Left hindlimb (tissue), 1 donor: Measurements from ENCODE around the gene PTGDR2.

Experiments used
- DNase-seq: peaks from one replicate; pipeline ENCODE4 v3.0.0-alpha.2; 2018

PTGDR2 gene

DNA sequence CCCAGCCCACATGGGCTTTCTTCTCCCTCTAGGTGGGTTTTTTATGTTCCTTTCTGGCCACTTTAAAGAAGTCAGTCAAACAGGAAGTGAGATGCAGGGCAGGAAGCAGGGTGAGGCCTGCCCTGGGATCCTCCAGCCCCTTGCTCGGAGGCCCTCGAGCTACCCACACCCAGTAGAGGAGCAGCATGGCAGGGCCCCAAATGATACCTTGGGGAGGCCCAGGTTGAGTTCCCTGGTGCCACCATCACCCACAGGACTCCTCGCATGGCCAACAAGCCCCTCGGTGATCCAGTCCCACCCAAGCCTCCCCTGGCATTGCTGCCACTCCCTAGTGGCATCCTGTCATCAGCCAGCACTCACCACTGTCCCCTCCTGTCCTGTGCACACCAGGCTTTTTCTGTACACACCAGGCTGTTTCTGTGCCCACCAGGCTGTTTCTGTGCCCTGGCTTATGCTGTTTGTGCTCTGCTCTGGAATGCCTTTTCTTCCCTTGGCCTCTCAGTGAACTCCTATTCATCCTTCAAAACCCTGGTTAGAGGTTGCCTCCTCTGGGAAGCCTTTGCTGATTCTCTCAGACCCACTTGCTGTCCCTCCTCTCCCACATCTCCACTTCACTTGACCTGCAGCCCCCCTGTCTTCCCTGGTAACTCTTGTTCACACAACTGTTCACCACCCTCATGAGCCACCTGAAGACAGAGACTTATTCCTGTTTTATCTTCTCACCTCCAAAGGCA lies 3.1 kb upstream of the PTGDR2 start:
- no peak for DNase-seq

GRCh38 chr11:60858236-60858635 lies 2.5 kb upstream of the PTGDR2 start:
- no peak for DNase-seq

DNA sequence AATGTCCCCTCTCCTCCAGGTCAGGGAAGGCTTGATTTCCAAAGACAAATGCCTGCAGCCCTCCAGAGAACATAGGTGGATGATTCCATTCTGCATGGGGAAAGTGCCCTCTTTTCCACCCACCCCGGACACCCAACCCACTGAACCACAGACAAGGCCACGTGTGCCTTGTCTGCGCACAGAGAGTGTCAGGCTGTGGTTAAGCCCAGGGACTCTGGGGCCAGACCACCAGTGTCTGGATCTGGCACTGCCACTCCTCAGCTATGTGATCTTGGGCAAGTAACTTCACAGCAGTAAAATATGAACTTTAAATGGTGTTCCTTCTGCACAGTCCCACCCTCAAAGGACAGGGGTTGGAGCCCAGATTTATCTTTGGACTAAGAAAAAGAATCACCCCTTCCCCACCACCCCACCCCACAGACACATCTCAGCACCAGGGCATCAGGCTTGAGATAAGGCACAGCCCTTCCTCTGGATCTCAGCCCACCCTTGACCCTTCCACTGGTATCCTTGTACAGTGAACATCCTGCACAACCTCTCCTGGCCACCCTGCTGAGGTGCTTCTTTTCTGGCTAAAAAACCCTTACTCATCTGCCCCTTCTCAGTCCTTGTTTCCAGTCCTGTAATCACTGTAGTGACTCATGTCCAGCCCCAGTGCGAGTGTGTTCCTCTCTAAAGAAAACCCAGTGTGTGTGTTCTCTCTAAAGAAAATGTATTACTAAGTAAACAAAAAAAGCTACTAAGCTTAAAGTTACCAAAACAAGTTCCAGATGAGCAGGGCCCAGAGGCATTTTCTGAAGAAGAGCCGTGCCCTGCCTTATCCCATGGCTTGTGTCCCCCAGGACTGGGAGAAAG lies 1.9 kb upstream of the PTGDR2 start:
- DNase-seq = no peak

GRCh38 chr11:60854847-60855725 lies 664 bp downstream of the PTGDR2 start:
- no peak for DNase-seq

DNA sequence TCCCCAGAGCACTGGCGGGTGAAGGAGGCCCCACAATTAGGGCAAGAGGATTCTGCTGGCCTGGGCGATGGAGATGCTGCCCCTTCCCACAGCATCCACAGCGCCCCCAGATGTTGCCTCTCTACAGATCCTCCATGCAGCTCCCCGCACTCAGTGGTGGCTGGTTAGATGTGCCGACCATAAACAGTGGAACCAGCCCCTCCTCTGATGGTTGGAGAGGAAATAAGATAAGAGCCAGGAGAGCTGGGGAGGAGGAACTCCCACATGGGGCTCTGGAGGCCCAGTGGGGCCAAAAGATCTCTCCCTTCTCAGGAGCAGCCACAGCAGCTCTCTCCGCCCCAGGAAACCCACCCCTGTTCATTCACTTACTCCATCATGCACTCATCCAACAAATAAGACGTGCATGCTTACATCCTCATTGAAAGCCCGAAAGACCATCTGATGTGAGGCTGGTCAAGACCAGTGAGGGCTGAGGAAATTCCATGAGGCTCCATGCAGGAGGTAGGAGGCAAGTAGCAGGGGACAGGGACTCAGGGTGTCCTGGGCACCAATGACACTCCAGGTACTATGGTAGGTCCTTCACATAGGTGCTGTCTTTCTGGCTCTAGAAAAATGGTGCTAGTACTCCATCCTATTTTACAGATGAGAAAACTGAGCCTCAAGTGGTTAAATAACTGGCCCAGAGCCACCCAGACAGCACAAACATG lies 1.5 kb downstream of the PTGDR2 start:
- no peak for DNase-seq

GRCh38 chr11:60852982-60853950 lies 2.5 kb downstream of the PTGDR2 start:
- no peak for DNase-seq

DNA sequence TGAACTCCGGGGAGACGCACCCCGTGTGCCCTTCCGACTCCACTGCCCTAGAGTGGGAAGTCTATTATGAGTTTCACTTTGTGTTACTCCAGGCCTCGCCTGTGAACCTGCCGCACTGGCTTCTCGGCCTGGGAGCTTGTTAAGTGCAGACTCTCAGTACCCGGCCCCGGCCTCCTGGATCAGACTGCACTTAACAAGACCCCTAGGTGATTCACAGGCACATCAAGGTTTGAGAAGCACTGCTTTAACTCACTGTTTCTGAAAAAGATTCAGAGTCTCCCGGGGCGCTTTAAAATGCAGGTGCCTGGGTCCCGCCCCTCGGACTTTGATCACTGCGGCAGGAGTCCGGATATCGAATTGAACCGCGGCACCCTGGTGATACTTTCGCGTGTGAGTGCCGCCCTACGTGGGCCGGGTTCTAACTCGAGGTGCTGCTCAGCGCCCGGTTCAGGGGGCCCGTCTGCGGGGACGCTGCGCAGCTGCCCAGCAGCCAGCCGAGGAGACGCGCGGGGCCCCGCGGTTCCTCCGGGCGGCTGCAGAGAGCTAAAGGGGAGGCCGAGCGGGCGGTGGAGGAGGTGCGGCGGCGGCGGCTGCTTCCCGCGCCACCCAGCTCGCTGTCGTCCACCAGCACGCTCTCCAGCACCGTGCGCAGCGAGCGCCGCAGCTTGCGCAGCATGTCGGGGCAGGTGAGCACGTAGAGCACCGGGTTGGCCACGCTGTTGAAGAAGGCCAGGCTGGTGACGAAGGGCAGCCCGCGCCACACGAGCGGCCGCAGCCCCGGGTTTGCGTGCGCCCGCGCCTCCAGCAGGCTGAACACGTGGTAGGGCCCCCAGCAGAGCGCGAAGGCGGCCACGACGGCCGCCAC lies 3.4 kb downstream of the PTGDR2 start:
- no peak for DNase-seq

DNA sequence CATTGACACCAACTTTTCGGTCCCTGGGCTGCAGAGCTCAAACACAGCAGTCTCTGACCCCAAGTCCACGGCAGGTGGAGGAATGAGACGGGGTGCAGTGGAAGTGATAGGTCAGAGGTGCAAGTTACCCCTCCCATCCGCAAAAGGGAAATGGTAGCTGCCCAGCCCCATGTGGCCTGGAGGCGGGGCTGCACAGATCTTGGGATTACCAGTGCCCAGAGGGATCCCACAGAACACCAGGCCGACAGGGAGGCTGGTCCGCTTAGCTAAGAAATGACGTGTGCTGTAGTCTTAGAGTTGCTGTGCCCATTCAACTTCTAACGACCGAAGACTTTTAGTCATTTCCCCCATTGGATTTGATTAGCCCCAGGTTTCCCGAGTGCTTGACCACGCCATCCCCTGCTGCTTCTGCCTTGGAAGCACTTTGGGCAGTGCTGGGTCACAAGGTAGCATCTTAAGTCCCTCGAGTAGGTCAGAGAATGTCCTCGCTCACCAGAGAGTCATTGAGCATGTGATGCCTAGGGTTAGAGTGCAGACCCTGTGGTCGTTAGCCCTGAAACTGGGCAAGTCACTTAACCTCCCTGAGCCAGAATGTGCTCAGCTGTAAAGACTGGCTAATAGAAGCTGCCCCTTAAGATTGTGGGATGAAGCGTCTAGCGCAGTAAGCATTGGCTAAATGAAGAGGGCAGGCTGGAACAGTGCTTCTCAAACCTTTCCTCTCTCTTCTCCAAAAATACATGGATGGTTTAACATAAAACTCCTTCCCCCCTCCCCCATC lies 4.2 kb downstream of the PTGDR2 start:
- DNase-seq = no peak

GRCh38 chr11:60849641-60850520 lies 5.9 kb downstream of the PTGDR2 start:
- DNase-seq = no peak

- no peak for DNase-seq
These were observed 7.0 kb downstream of the PTGDR2 start for GRCh38 chr11:60848714-60849151.

GRCh38 chr11:60847896-60848295 lies 7.9 kb downstream of the PTGDR2 start:
- no peak for DNase-seq

DNA sequence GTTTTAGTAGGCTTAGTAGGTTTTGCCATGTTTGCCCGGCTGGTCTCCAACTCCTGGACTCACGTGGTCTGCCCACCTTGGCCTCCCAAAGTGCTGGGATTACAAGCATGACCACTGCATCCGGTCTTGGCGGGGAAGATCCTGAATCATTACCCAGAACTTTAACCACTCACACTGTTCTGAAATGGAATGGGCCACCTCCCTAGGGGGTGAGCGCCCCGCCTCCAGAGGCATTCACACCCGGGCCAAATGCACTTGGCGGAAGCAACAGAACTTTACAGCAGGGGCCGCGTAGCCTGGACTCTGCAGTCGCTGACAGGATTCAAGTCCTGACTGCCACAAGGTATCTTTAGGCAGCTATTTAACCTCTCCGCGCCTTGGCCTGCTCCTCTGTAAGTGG lies 8.5 kb downstream of the PTGDR2 start:
- no peak for DNase-seq

GRCh38 chr11:60845338-60845737 lies 10.4 kb downstream of the PTGDR2 start:
- no peak for DNase-seq

DNA sequence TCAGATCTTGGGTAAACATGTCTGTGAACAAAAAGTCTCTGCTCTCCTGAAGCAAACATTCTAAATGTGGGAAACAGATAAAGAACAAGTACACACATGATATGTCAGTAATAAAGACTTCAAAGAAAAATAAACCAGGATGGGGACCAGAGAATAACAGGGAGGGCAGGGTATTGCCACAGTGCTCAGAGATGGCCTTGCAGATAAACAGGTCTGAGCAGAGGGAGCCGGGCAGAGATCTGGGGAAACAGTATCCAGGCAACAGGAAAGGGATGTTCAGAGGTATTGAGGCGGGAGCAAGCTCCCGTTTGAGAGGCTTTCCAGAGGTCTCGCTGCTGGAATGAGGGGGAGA lies 10.9 kb downstream of the PTGDR2 start:
- no peak for DNase-seq

GRCh38 chr11:60844045-60844869 lies 11.5 kb downstream of the PTGDR2 start:
- DNase-seq = no peak

GRCh38 chr11:60842668-60843600 lies 12.8 kb downstream of the PTGDR2 start:
- DNase-seq = no peak
